NCI-H82 (cell line): ENCODE data around the gene IBA57.
"Not testable (repeated sequence)": the region's sequence is repeated elsewhere in the genome, so short reads cannot be mapped to it uniquely, and the experiment has no call there.

Source experiments
- DNase-seq: peaks from one replicate; lab custom pipeline; 2025; lab: John Stamatoyannopoulos, UW

The IBA57 gene

GRCh38 chr1:228172591-228173527, 7.3 kb downstream of the IBA57 start:
- DNase-seq = no peak

GRCh38 chr1:228173528-228174481, 8.2 kb downstream of the IBA57 start:
- DNase-seq = peak; percentile 36

GRCh38 chr1:228174482-228175315, 9.1 kb downstream of the IBA57 start:
- DNase-seq = peak; percentile 44

- DNase-seq = no peak
Measured at GRCh38 chr1:228175316-228176023, 9.9 kb downstream of the IBA57 start.

- DNase-seq = no peak
Measured at GRCh38 chr1:228176024-228176395, 10.4 kb downstream of the IBA57 start.

GRCh38 chr1:228176461-228177182, 11.0 kb downstream of the IBA57 start:
- DNase-seq = no peak

- DNase-seq = no peak
Measured at GRCh38 chr1:228177183-228177475, 11.5 kb downstream of the IBA57 start.

- no peak for DNase-seq
Measured at GRCh38 chr1:228177721-228178710, 12.4 kb downstream of the IBA57 start.

- DNase-seq = no peak
Measured at GRCh38 chr1:228178737-228179684, 13.4 kb downstream of the IBA57 start.

GRCh38 chr1:228180271-228180958, 14.8 kb downstream of the IBA57 start:
- peak; percentile 48 for DNase-seq

GRCh38 chr1:228180959-228181644, 15.5 kb downstream of the IBA57 start:
- no peak for DNase-seq

- DNase-seq = no peak
Measured at GRCh38 chr1:228181645-228182034, 16.0 kb downstream of the IBA57 start.

- no peak for DNase-seq
Measured at GRCh38 chr1:228182296-228183030, 16.9 kb downstream of the IBA57 start.

- no peak for DNase-seq
Measured at GRCh38 chr1:228184152-228184551, 18.5 kb downstream of the IBA57 start.

- DNase-seq = no peak
Measured at GRCh38 chr1:228185641-228185965, 20.0 kb downstream of the IBA57 start.

- not testable (repeated sequence) for DNase-seq
Measured at GRCh38 chr1:228188249-228188648, 22.6 kb downstream of the IBA57 start.
